GM12875 (cell line): ENCODE results near the gene NLRP13.

ENCODE experiments used
- H3K4me3 ChIP-seq: one replicate; pipeline ENCODE4 v1.5.1; 2011; ENCODE audit warnings: low read depth, low read length, control low read depth
- TF ChIP-seq, protein P1 (sequence below): IDR thresholded peaks from 2 replicates; pipeline ENCODE4 v1.5.1; 2011; ENCODE audit warnings: low read depth, mild to moderate bottlenecking, control low read depth, inconsistent platforms, low read length, moderate library complexity, borderline replicate concordance; ENCODE audit not compliant: insufficient read depth

Gene NLRP13

DNA sequence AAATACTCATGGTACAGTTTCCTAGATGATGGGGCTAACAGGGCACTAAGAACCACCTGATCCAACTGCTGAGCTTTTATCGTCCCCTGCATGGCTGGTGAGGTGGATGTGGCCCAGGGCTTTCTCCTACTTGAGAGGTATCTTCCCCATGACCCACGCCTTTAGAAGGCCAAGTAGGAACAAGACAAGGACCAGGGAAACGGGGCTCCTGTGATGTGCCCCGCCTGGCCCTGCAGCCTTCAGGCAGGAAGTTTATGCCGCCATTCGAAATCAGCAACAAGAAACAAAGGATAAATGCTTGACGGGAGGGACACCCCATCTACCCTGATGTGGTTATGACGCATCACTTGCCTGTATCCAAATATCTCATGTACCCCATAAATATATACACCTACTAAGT, 4.1 kb downstream of the NLRP13 start:
- TF ChIP-seq, protein P1, sequence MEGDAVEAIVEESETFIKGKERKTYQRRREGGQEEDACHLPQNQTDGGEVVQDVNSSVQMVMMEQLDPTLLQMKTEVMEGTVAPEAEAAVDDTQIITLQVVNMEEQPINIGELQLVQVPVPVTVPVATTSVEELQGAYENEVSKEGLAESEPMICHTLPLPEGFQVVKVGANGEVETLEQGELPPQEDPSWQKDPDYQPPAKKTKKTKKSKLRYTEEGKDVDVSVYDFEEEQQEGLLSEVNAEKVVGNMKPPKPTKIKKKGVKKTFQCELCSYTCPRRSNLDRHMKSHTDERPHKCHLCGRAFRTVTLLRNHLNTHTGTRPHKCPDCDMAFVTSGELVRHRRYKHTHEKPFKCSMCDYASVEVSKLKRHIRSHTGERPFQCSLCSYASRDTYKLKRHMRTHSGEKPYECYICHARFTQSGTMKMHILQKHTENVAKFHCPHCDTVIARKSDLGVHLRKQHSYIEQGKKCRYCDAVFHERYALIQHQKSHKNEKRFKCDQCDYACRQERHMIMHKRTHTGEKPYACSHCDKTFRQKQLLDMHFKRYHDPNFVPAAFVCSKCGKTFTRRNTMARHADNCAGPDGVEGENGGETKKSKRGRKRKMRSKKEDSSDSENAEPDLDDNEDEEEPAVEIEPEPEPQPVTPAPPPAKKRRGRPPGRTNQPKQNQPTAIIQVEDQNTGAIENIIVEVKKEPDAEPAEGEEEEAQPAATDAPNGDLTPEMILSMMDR: no peak
- H3K4me3 ChIP-seq: no peak overlapping the region

DNA sequence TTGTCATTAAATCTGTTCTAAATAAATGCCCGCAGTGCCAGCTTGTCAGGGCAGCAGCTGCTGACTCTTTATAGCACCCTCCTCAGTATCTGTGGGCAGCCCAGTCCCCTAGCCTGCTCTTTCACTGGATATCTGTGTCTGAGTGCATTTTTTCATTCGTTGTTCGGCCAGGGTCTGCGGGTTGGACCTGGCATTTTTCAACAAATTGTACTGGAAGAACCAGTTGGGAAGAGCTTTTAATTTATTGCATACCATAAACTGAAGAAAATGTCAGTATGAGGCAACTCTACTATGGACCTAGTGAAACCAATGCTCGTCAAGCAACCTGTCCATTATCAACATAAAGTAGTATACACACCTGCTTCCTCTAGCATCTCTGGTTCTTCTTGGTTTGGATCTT, 8.6 kb downstream of the NLRP13 start:
- TF ChIP-seq, protein P1: no peak
- no peak overlapping the region for H3K4me3 ChIP-seq

DNA sequence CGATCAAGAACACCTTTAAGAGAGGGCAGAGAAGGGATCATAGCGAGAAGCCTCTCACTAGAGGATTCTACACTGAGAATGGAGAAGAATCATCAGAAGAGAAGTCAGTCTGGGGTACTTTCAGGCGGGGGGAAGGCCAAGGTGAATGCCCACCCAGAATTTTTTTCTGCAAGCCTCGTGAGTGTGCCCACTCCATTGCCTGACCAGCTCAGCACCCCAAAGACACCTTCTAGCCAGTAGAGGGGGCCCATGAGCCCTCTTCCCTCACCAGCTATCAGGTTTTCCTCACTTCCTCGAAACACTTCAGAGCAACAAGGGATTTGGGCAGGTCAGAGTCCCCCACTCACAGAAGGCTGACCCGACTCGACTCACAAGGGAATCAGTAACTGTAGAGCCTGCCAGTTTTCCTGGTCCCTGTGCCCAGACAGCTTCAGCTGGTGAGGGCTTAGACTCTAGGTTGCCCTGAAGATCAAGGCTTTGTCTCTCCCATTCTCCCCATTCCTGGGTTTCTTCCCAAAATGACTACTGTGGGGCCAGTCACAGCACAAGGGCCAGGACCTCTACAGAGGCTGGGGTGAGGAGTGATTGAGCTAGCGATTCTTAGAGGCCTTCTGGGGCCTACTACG, 18.4 kb downstream of the NLRP13 start:
- TF ChIP-seq, protein P1: peak; percentile 61
- H3K4me3 ChIP-seq: no peak overlapping the region

DNA sequence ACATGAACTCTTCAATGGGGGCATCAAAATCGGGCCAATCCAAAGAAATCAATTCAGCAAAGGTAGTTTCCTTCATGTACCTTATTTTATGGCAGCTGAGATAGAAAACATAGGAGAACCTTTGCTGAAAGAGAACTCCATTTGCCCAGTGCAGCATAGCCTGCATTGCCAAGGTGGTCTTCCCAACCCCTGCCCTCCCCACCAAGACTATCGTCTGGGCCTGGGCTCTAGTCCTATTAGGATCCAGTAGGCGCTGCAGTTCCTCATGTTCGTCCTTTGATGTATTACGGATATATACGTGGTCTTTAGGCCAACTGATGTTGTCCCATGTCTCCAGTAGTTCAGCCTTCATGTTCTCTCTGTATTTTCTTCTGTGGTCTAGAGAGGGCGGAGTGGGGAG, 19.2 kb downstream of the NLRP13 start:
- TF ChIP-seq, protein P1: no peak
- H3K4me3 ChIP-seq: no peak overlapping the region

DNA sequence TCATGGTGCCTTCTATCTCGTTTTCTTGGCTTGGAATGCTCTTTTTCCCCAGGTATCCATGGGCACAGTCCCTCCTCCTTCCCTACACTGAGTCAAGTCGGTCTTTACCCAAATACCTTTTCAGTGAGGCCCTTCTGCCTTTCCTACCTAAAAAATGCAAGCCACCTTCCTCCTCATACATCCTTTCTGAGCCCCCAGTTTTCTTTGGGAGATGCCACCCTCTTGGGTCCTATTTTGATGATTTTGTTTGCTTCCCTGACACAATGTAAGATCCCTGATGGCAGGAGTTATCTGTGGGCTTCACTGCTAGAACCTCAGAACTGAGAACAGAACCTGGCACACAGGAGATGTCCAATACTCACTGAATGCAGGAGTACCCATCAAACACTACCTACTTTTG, 22.3 kb downstream of the NLRP13 start:
- no peak overlapping the region for H3K4me3 ChIP-seq
- TF ChIP-seq, protein P1: no peak

DNA sequence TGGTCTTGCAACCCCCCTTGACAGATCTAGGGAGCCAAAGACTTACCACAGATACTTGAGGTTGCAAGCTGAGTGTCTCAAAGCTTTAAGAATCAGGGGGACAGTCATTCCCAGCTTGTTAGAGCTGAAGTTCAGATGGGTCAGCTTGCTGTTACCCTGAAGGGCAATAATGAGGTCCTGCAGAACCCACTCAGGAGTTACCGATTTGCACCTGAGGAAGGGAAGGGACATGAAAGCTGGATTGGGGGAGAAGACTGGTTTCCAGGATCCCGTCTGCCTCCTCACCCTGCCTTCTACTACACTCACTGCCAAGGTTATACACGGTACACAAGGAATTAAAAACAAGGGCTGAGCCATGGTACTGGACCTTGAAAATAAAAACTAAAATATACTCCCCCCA, 24.4 kb downstream of the NLRP13 start:
- TF ChIP-seq, protein P1: no peak
- no peak overlapping the region for H3K4me3 ChIP-seq

DNA sequence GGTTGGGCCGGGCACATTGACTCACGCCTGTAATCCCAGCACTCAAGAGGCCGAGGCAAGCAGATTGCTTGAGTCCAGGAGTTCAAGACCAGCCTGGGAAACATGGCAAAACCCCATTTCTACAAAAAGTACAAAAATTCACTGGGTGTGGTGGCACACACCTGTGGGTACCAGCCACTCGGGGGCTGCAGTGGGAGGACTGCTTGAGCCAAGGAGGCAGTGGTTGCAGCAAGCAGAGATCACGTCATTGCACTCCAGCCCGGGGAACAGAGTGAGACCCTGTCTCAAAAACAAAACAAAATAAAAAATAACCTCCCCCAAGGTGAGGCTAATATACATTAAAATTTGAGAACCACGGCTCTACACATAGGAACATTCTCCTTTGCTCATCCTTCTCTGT, 24.9 kb downstream of the NLRP13 start:
- TF ChIP-seq, protein P1: no peak
- no peak overlapping the region for H3K4me3 ChIP-seq
